ENCODE measurements around the gene ELP5. TPM values are rescaled to one million over a fixed set of nuclear protein-coding genes. Genes with fewer than 3 reads are reported as not detected.

Gene ELP5
- total and polyA plus RNA-seq, 11 donors: 28.0 to 87.2 (median 50.4) TPM

DNA sequence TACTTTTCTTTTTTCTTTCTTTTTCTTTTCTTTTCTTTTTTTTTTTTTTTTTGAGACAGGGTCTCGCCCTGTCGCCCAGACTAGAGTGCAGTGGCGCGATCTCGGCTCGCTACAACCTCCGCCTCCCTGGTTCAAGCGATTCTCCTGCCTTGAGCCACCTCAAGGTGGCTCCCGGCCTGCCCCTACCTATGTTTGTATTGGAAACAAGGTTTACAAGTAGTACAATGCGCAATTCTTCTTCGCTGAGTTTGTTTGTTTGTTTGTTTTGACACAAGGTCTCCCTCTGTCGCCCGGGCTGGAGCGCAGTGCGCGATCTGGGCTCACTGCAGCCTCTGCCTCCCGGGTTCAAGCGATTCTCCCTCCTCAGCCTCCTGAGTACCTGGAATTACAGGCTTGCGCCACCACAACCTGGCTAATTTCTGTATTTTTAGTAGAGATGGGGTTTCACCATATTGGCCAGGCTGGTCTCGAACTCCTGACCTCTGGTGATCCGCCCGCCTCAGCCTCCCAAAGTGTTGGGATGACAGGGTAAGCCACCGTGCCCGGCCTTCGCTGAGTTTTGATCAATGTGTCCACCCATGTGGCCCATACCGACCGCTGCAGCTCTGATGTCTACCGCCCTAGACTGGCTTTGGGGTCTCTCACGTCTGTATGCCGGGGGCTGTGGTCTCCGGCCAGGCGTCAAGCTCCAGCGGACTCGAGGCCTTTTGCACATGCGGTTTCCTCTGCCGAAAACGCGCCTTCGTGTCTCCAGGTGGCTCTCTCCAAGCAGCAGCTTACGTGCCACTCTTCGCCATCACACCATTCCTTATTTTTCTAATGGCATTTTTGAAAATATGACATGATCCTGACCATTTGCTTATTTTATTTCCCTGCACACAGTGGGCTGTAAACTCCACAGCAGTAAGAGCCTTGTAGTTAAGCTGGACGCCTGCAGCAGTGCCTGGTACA lies 43.5 kb downstream of the ELP5 start:
- ATAC-seq (no peak), DNase-seq (no peak)
- no peaks in the 10 kb centered on the region for H3K9me3 ChIP-seq
- 63 to 70% (median 66%) methylated on average over 42 of the region's 42 CpGs for WGBS, 4 donors
- TF ChIP-seq, protein P1, sequence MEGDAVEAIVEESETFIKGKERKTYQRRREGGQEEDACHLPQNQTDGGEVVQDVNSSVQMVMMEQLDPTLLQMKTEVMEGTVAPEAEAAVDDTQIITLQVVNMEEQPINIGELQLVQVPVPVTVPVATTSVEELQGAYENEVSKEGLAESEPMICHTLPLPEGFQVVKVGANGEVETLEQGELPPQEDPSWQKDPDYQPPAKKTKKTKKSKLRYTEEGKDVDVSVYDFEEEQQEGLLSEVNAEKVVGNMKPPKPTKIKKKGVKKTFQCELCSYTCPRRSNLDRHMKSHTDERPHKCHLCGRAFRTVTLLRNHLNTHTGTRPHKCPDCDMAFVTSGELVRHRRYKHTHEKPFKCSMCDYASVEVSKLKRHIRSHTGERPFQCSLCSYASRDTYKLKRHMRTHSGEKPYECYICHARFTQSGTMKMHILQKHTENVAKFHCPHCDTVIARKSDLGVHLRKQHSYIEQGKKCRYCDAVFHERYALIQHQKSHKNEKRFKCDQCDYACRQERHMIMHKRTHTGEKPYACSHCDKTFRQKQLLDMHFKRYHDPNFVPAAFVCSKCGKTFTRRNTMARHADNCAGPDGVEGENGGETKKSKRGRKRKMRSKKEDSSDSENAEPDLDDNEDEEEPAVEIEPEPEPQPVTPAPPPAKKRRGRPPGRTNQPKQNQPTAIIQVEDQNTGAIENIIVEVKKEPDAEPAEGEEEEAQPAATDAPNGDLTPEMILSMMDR (IDR thresholded peaks at IDR 0.05): no peak
- TF ChIP-seq POLR2A (IDR thresholded peaks at IDR 0.05): no peak
- H3K4me1 ChIP-seq: peaks cover 2 to 65% (median 44%) of the 10 kb centered on the region in 12 donors
- intact Hi-C loops (cut with DNase I): loop anchor here (1.0 to 10.0 kb wide), 6 partner anchors 14 to 251 kb away; partner anchors contain the start of genes SLC2A4 (in 2 of the 10) and SLC16A11 (in 1 of the 10)
- H3K27me3 ChIP-seq: peaks cover 0 to 52% (median 29%) of the 10 kb centered on the region in 9 donors
- peak overlapping the region in 6 of 12 donors; percentile 28 to 41 (median 34) for H3K4me3 ChIP-seq
- no peaks in the 10 kb centered on the region for H3K36me3 ChIP-seq
- H3K27ac ChIP-seq: peak overlapping the region; percentile 11 to 85 (median 72)

DNA sequence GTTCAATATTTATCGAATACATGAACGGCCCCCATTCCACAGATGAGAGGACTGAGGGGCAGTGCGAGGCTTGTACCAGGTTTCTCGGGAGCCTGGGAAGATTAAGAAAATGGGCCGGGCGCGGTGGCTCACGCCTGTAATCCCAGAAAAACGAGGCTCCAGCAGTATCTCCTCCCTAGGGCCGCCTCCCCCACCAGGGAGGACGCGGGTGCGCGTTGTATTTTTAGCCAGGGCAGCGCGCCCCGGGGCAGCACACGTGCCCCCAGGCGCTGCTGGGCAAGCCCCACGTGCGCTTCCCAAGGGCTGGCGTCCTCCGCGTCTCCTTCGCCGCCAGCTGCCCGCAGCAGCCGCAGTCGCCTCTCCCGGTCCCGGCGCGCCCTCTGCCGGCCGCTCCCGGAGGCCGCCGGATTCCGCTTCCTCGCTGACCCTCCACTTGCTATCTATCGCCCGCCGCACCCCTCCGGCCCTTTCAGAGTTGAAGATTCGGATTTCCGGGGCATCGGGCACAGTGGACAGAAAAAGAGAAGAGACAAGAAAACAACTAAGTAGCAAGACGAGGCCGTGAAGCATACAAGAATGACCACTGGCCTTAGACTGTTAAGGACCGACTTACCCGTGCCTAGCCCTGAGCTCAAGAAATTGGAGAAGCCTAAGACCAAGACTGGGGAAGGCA lies 44.3 kb downstream of the ELP5 start:
- WGBS, 4 donors: 2 to 4% (median 2%) methylated on average over 18 to 51 of the region's 51 CpGs
- H3K4me1 ChIP-seq: peaks cover 2 to 56% (median 39%) of the 10 kb centered on the region in 12 donors
- H3K9me3 ChIP-seq: no peaks in the 10 kb centered on the region
- peaks cover 0 to 49% (median 29%) of the 10 kb centered on the region in 9 donors for H3K27me3 ChIP-seq
- intact Hi-C loops (cut with DNase I): loop anchor here (1.0 to 10.0 kb wide), 6 partner anchors 15 to 252 kb away; partner anchors contain the start of genes SLC2A4 (in 2 of the 10) and SLC16A11 (in 1 of the 10)
- peak overlapping the region in 9 of 12 donors; percentile 5 to 37 (median 26) for H3K4me3 ChIP-seq
- DNase-seq (peak; percentile 86 to 93 (median 90)), ATAC-seq (peak; percentile 73 to 86 (median 78))
- TF ChIP-seq POLR2A (IDR thresholded peaks at IDR 0.05): peak in 1 of 2 donors; percentile 38
- TF ChIP-seq, protein P1 (IDR thresholded peaks at IDR 0.05): peak; percentile 87 to 98 (median 95)
- no peaks in the 10 kb centered on the region for H3K36me3 ChIP-seq
- peak overlapping the region; percentile 11 to 85 (median 72) for H3K27ac ChIP-seq

DNA sequence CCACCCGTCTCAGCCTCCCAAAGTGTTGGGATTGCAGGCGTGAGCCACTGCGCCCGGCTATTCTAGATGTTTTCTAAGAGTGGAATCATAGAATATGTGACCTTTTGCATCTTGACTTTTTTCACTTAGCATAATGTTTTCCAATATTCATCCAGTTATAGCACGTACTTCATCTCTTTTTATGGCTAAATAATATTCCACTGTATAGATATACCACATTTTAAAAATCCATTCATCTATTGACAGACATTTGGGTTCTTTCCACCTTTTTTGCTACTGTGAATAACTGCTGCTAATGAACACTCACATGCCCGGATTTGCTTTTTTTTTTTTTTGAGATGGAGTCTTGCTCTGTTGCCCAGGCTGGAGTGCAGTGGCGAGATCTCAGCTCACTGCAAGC lies 52.2 kb downstream of the ELP5 start:
- no peak for ATAC-seq
- H3K27ac ChIP-seq: no peak overlapping the region

More for the DNA sequence above, 52.2 kb downstream of the ELP5 start:
- TF ChIP-seq, protein P1 (IDR thresholded peaks at IDR 0.05): no peak
- no peak for TF ChIP-seq POLR2A (IDR thresholded peaks at IDR 0.05)
- Histone ChIP-seq H3K4me1 (peaks cover 0 to 17% (median 11%) of the 10 kb centered on the region in 12 donors), H3K4me3 (no peak overlapping the region), H3K27me3 (no peaks in the 10 kb centered on the region), H3K36me3 (peaks cover 0 to under 1% (median 0%) of the 10 kb centered on the region in 9 donors), H3K9me3 (no peaks in the 10 kb centered on the region)
- intact Hi-C loops (cut with DNase I): loop anchor here in 2 of 10 donors (5.0 kb wide), 2 partner anchors 47 to 257 kb away; no protein-coding TSS in a partner anchor
- DNase-seq: no peak
- WGBS, 4 donors: 95 to 97% (median 96%) methylated on average over 7 of the region's 7 CpGs
